Measurements from ENCODE around the gene PSME3IP1.
"Not testable (repeated sequence)": the region's sequence is repeated elsewhere in the genome, so short reads cannot be mapped to it uniquely, and the experiment has no call there.

Gene PSME3IP1

GRCh38 chr16:57113042-57113453 lies 72.8 kb downstream of the PSME3IP1 start:
- H3K4me3 ChIP-seq (ENCODE audit: low read depth in 1 of 2, low read length in 1 of 2): no peak overlapping the region
- TF ChIP-seq, protein P1, sequence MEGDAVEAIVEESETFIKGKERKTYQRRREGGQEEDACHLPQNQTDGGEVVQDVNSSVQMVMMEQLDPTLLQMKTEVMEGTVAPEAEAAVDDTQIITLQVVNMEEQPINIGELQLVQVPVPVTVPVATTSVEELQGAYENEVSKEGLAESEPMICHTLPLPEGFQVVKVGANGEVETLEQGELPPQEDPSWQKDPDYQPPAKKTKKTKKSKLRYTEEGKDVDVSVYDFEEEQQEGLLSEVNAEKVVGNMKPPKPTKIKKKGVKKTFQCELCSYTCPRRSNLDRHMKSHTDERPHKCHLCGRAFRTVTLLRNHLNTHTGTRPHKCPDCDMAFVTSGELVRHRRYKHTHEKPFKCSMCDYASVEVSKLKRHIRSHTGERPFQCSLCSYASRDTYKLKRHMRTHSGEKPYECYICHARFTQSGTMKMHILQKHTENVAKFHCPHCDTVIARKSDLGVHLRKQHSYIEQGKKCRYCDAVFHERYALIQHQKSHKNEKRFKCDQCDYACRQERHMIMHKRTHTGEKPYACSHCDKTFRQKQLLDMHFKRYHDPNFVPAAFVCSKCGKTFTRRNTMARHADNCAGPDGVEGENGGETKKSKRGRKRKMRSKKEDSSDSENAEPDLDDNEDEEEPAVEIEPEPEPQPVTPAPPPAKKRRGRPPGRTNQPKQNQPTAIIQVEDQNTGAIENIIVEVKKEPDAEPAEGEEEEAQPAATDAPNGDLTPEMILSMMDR (IDR thresholded peaks at IDR 0.05): no peak
- H3K9me3 ChIP-seq: no peaks in the 10 kb centered on the region
- peaks cover 57 to 62% of the 10 kb centered on the region in 2 experiments for H3K4me1 ChIP-seq (ENCODE audit: control insufficient read depth in 1 of 2, insufficient read depth in 1 of 2, low read depth in 1 of 2, low read length in 1 of 2)
- peaks cover 46% of the 10 kb centered on the region for H3K36me3 ChIP-seq
- peak overlapping the region; percentile 81 for H3K27ac ChIP-seq
- no peaks in the 10 kb centered on the region for H3K27me3 ChIP-seq

DNA sequence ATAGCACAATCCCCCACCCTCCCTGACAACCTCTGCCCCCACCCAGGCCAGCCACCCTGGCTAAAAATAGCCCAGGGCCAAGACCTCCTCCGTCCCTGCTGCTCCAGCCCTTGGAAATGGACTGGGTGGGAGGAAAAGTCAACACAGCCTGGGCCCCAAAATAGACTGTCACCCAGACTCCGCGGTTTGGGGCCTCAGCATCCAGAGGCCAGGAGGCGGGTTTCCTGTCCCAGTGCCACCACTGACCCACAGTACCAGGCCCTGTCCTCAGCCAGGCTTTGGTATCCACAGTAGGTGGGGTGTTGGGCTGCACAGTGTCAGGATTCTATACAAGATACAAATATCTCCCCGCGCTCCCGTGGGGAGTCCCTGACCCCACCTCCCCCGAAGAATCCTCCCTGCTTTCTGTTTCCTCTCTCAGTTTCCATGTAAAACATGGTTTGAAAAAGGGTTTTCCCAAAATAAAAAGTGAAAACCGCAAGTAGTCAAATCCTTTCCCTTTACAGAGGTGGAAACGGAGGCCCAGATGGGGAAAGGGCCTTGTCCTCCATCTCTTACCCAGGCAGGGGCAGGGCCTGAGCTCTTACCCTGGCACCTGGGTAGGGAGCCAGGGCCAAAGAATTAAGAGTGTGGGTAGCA lies 73.3 kb downstream of the PSME3IP1 start:
- Histone ChIP-seq H3K4me3 (ENCODE audit: low read depth in 1 of 2, low read length in 1 of 2) (no peak overlapping the region), H3K4me1 (ENCODE audit: control insufficient read depth in 1 of 2, insufficient read depth in 1 of 2, low read depth in 1 of 2, low read length in 1 of 2) (peaks cover 60 to 65% of the 10 kb centered on the region in 2 experiments), H3K36me3 (peaks cover 42% of the 10 kb centered on the region), H3K27me3 (no peaks in the 10 kb centered on the region), H3K9me3 (no peaks in the 10 kb centered on the region), H3K27ac (peak overlapping the region; percentile 81)
- TF ChIP-seq, protein P1 (IDR thresholded peaks at IDR 0.05): no peak

DNA sequence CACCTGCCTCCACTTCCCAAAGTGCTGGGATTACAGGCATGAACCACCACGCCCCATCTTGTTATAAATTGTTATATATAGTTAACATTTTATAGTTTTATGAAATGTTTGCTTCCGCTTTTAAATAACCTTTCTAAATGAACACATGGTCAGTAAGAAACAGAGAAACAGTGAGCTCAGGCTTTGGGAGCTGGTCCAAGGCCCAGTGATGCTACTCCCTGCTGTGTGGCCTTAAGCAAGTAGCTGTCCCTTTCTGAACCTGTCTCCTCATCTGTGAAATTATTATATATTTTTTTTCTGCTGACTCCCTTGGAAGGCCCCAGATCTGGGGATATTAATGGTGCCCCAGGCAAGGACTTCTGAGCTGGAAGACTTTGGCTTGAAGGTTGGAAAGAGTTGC lies 74.4 kb downstream of the PSME3IP1 start:
- Histone ChIP-seq H3K27me3 (no peaks in the 10 kb centered on the region), H3K9me3 (no peaks in the 10 kb centered on the region), H3K27ac (peak overlapping the region; percentile 81), H3K36me3 (peaks cover 35% of the 10 kb centered on the region), H3K4me1 (ENCODE audit: control insufficient read depth in 1 of 2, insufficient read depth in 1 of 2, low read depth in 1 of 2, low read length in 1 of 2) (peaks cover 67 to 75% of the 10 kb centered on the region in 2 experiments), H3K4me3 (ENCODE audit: low read depth in 1 of 2, low read length in 1 of 2) (no peak overlapping the region)
- TF ChIP-seq, protein P1 (IDR thresholded peaks at IDR 0.05): no peak

- Histone ChIP-seq H3K4me1 (ENCODE audit: control insufficient read depth in 1 of 2, insufficient read depth in 1 of 2, low read depth in 1 of 2, low read length in 1 of 2) (peaks cover 72 to 79% of the 10 kb centered on the region in 2 experiments), H3K27ac (peak overlapping the region; percentile 81), H3K9me3 (no peaks in the 10 kb centered on the region), H3K4me3 (ENCODE audit: low read depth in 1 of 2, low read length in 1 of 2) (no peak overlapping the region), H3K27me3 (no peaks in the 10 kb centered on the region), H3K36me3 (peaks cover 30% of the 10 kb centered on the region)
- TF ChIP-seq, protein P1 (IDR thresholded peaks at IDR 0.05): no peak
These were observed 74.9 kb downstream of the PSME3IP1 start for GRCh38 chr16:57110937-57111336.

- H3K27me3 ChIP-seq; H3K4me3 ChIP-seq (ENCODE audit: low read depth in 1 of 2, low read length in 1 of 2); H3K9me3 ChIP-seq: not testable (repeated sequence)
- Histone ChIP-seq H3K36me3 (peaks cover 17% of the 10 kb centered on the region), H3K27ac (peak overlapping the region; percentile 64), H3K4me1 (ENCODE audit: control insufficient read depth in 1 of 2, insufficient read depth in 1 of 2, low read depth in 1 of 2, low read length in 1 of 2) (peaks cover 86 to 93% of the 10 kb centered on the region in 2 experiments)
These were observed 76.4 kb downstream of the PSME3IP1 start for GRCh38 chr16:57109259-57110105.

GRCh38 chr16:57108432-57108831 lies 77.4 kb downstream of the PSME3IP1 start:
- Histone ChIP-seq H3K36me3 (peaks cover 7% of the 10 kb centered on the region), H3K27ac (peak overlapping the region; percentile 64), H3K9me3 (no peaks in the 10 kb centered on the region), H3K4me3 (ENCODE audit: low read depth in 1 of 2, low read length in 1 of 2) (no peak overlapping the region), H3K27me3 (no peaks in the 10 kb centered on the region), H3K4me1 (ENCODE audit: control insufficient read depth in 1 of 2, insufficient read depth in 1 of 2, low read depth in 1 of 2, low read length in 1 of 2) (peaks cover 84 to 90% of the 10 kb centered on the region in 2 experiments)
- TF ChIP-seq, protein P1 (IDR thresholded peaks at IDR 0.05): no peak

Measured in neutrophil (primary cell).